ENCODE results near the gene GNA14. TPM values are rescaled to one million over a fixed set of nuclear protein-coding genes. Genes with fewer than 3 reads are reported as not detected.

GNA14 gene
- total RNA-seq, 4 donors from 2014 or later, result 0.13 to 1.9 (median 1.0) TPM

DNA sequence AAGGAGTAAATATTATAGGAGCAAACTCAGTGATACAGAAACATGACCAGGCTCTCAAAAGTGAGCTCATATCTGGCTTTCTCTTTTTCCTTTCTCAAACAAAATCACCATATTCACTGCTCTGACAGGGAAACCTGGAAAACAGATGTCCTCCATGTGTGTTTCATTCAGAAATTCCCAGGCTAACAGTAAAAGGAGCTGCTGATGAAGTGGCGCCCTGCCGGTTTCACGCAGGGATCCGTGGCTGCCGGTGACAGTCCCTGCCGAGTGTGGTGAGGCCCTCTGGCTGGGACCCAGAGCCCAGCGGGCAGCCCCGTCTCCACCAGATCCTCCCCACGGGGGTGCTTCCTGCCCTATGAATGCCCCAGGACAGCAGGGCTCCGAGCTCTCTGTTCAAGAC is 208.1 kb downstream of the GNA14 start:
- intact Hi-C loops (cut with DNase I; ENCODE audit: low total_unique reads), result no loop called here
- H3K4me3 ChIP-seq (ENCODE audit: low read depth, poor library complexity, severe bottlenecking), result no peak overlapping the region
- 27 to 44% methylated on average over 10 of the region's 10 CpGs for WGBS, 2 donors
- TF ChIP-seq, protein P1, sequence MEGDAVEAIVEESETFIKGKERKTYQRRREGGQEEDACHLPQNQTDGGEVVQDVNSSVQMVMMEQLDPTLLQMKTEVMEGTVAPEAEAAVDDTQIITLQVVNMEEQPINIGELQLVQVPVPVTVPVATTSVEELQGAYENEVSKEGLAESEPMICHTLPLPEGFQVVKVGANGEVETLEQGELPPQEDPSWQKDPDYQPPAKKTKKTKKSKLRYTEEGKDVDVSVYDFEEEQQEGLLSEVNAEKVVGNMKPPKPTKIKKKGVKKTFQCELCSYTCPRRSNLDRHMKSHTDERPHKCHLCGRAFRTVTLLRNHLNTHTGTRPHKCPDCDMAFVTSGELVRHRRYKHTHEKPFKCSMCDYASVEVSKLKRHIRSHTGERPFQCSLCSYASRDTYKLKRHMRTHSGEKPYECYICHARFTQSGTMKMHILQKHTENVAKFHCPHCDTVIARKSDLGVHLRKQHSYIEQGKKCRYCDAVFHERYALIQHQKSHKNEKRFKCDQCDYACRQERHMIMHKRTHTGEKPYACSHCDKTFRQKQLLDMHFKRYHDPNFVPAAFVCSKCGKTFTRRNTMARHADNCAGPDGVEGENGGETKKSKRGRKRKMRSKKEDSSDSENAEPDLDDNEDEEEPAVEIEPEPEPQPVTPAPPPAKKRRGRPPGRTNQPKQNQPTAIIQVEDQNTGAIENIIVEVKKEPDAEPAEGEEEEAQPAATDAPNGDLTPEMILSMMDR (IDR thresholded peaks at IDR 0.05), result no peak
- TF ChIP-seq POLR2A (IDR thresholded peaks at IDR 0.05), result no peak
- peak in 1 of 2 donors; percentile 81 for DNase-seq (ENCODE audit: low spot score in 2 of 2)

DNA sequence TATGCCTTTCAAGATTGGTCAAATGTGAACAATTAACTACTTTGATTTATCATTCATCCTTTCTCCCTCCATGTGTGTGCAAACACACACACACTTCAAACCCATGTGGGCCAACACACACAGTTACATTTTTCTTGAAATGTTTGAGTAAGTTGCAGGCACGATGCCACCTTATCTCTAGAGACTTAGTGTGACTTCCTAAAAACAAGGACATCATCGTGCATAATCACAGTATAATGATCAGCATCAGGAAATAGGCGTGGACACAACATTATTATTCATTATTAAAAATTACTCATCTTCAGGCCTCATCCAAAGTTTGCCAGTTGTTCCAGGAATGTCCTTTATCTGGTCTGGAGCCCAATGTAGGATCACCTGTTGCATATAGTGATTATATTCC is 209.5 kb downstream of the GNA14 start:
- 40 to 52% methylated on average over 3 of the region's 3 CpGs for WGBS, 2 donors
- intact Hi-C loops (cut with DNase I; ENCODE audit: low total_unique reads), result no loop called here
- no peak for TF ChIP-seq POLR2A (IDR thresholded peaks at IDR 0.05)
- TF ChIP-seq, protein P1 (IDR thresholded peaks at IDR 0.05), result no peak
- H3K4me3 ChIP-seq (ENCODE audit: low read depth, poor library complexity, severe bottlenecking), result no peak overlapping the region
- DNase-seq (ENCODE audit: low spot score in 2 of 2), result no peak

DNA sequence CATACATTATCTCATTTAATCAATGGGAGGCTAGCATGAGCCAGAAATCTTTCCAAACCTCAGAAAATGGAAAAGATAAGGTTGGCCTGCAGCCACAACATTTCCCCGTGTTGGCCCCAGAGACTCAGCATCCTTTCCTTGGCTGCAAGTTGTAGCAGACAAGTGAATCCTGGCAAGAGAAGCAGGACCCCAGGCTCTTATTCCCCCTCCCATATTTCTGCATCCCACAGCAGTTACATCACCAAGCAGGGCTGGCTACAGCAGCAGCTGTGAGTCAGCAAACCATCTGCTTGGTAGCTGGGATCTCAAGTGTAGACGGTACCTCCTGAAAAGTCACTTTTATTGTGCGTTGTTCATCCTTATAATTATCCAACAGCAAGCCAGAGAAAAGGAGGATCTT is 212.4 kb downstream of the GNA14 start:
- H3K4me3 ChIP-seq (ENCODE audit: low read depth, poor library complexity, severe bottlenecking), result no peak overlapping the region
- intact Hi-C loops (cut with DNase I; ENCODE audit: low total_unique reads), result no loop called here
- WGBS, 2 donors, result 47 to 66% methylated on average over 3 of the region's 3 CpGs
- peak in 1 of 2 donors; percentile 56 for DNase-seq (ENCODE audit: low spot score in 2 of 2)
- TF ChIP-seq, protein P1 (IDR thresholded peaks at IDR 0.05), result no peak
- no peak for TF ChIP-seq POLR2A (IDR thresholded peaks at IDR 0.05)

DNA sequence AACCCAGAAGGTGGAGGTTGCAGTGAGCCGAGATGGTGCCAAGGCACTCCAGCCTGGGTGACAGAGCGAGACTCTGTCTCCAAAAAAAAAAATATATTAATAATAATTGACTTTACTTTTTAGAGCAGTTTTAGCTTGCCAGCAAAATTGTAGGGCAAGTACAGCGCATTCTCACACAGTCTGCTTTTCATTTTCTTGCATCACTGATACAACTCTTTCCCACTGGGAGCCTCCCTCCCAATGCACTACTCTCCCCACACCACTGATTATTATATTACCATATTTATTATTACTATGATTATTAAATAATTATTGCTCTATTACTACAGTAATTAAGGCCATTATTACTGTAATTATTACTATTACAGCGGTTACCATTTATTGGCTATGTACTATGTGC is 212.8 kb downstream of the GNA14 start:
- no peak for TF ChIP-seq POLR2A (IDR thresholded peaks at IDR 0.05)
- TF ChIP-seq, protein P1 (IDR thresholded peaks at IDR 0.05), result no peak
- 84 to 89% methylated on average over 4 of the region's 4 CpGs for WGBS, 2 donors
- H3K4me3 ChIP-seq (ENCODE audit: low read depth, poor library complexity, severe bottlenecking), result no peak overlapping the region
- intact Hi-C loops (cut with DNase I; ENCODE audit: low total_unique reads), result no loop called here
- DNase-seq (ENCODE audit: low spot score in 2 of 2), result no peak

DNA sequence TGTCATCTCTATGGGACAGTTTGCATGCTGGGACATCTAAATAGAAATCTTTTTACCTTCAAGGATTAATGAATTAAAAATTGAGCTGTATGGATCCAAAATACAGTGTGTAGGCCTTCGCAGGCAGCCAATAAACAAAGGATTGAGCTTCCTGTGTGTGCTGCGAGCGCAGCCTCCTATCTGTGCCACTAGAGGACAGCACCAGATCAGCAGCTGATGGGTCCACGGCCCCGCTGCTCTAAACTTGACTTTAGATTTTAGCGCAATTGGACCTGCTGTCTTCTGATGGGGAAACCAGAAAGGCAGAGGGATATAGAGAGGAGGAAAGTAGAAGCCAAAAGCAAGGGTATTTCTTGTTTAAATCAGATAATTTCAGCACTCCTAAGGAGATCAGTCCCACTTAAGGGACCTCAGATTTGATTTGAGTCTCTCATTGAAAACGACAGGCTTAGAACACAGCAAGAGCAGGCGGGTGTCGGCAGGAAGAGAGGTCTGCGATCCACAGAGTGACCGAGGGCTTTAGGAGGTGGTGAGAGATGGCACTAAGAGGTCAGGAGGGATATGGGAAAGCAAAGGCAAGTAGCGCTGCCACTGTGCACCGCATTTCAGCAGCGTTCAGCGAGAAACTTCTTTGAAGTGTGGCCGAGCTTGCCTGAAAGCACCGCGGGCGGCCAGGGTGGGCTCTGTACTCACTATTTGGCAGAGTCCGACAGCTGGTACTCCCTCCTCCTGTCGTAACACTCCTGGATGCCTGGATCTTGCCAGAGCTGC is 214.3 kb downstream of the GNA14 start:
- 65 to 68% methylated on average over 21 of the region's 21 CpGs for WGBS, 2 donors
- peak; percentile 49 to 90 for DNase-seq (ENCODE audit: low spot score in 2 of 2)
- intact Hi-C loops (cut with DNase I; ENCODE audit: low total_unique reads), result no loop called here
- H3K4me3 ChIP-seq (ENCODE audit: low read depth, poor library complexity, severe bottlenecking), result no peak overlapping the region
- no peak for TF ChIP-seq POLR2A (IDR thresholded peaks at IDR 0.05)
- TF ChIP-seq, protein P1 (IDR thresholded peaks at IDR 0.05), result no peak

DNA sequence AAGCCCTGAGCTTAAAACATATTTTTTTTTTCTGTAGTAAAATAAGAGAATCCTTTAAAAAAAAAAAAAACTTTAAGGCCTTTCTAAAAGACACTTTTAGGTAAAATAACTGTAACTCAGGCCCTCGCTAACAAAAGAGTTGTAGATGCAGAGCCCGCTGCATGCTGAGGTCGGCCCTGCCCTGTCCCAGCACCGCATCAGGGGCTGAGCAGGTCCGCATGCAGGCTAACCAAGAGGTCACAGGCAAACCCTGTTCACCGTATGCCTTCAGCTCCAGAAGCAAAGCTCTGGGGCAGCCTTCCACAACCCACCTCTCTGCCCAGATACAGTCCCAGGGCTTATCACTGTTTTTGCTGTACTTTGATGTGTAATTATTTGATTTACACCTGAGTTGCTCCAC is 216.1 kb downstream of the GNA14 start:
- intact Hi-C loops (cut with DNase I; ENCODE audit: low total_unique reads), result no loop called here
- DNase-seq (ENCODE audit: low spot score in 2 of 2), result no peak
- TF ChIP-seq POLR2A (IDR thresholded peaks at IDR 0.05), result no peak
- TF ChIP-seq, protein P1 (IDR thresholded peaks at IDR 0.05), result no peak
- no peak overlapping the region for H3K4me3 ChIP-seq (ENCODE audit: low read depth, poor library complexity, severe bottlenecking)
- WGBS, 2 donors, result 88 to 93% methylated on average over 6 of the region's 6 CpGs

Data from lower leg skin (tissue), 4 donors.